AG08395 (cell line): ENCODE data around the gene NBEA.

Experiments
- DNase-seq: peaks from one replicate; pipeline ENCODE4 v3.0.0; 2012; ENCODE audit warnings: mixed read lengths, low spot score

Gene NBEA

GRCh38 chr13:35475212-35475959 is 533.3 kb downstream of the NBEA start:
- peak; percentile 55 for DNase-seq

GRCh38 chr13:35475960-35476943 is 534.2 kb downstream of the NBEA start, which contains the start of gene MAB21L1:
TSS of gene MAB21L1 (minus strand) at chr13:35476689. CDS start at chr13:35476138, 551 bp downstream.
- DNase-seq = peak; percentile 90

GRCh38 chr13:35477386-35477946 is 535.4 kb downstream of the NBEA start:
- no peak for DNase-seq

- no peak for DNase-seq
These were observed 536.4 kb downstream of the NBEA start for GRCh38 chr13:35478271-35479037.

GRCh38 chr13:35479038-35479492 is 537.0 kb downstream of the NBEA start:
- DNase-seq = no peak

GRCh38 chr13:35479706-35480105 is 537.6 kb downstream of the NBEA start:
- no peak for DNase-seq

GRCh38 chr13:35480346-35480745 is 538.3 kb downstream of the NBEA start:
- DNase-seq = no peak

- DNase-seq = no peak
These were observed 539.7 kb downstream of the NBEA start for GRCh38 chr13:35481777-35482176.

GRCh38 chr13:35482527-35482926 is 540.5 kb downstream of the NBEA start:
- DNase-seq = no peak

- no peak for DNase-seq
These were observed 541.7 kb downstream of the NBEA start for GRCh38 chr13:35483761-35484160.

- no peak for DNase-seq
These were observed 542.3 kb downstream of the NBEA start for GRCh38 chr13:35484384-35484783.

GRCh38 chr13:35485424-35485823 is 543.4 kb downstream of the NBEA start:
- DNase-seq = no peak

GRCh38 chr13:35489050-35489449 is 547.0 kb downstream of the NBEA start:
- DNase-seq = no peak

GRCh38 chr13:35496006-35496405 is 553.9 kb downstream of the NBEA start:
- no peak for DNase-seq

- DNase-seq = no peak
These were observed 554.8 kb downstream of the NBEA start for GRCh38 chr13:35496761-35497386.

GRCh38 chr13:35498231-35498630 is 556.2 kb downstream of the NBEA start:
- no peak for DNase-seq

- no peak for DNase-seq
These were observed 557.2 kb downstream of the NBEA start for GRCh38 chr13:35499196-35499662.

GRCh38 chr13:35499676-35500075 is 557.6 kb downstream of the NBEA start:
- DNase-seq = no peak

GRCh38 chr13:35500144-35500543 is 558.1 kb downstream of the NBEA start:
- no peak for DNase-seq

GRCh38 chr13:35501661-35502235 is 559.7 kb downstream of the NBEA start:
- no peak for DNase-seq

GRCh38 chr13:35502456-35502855 is 560.4 kb downstream of the NBEA start:
- no peak for DNase-seq
